GM23248 (cell line): ENCODE results near the gene OR2K2. TPM values are rescaled to one million over a fixed set of nuclear protein-coding genes. Genes with fewer than 3 reads are reported as not detected.
A peak's percentile ranks its signal among the peaks of the same experiment; 100 is the strongest.

Experiments
- DNase-seq: peaks from one replicate; pipeline ENCODE4 v3.0.0-alpha.2; 2015
- H2AFZ ChIP-seq: fragments of 200-600 bp; sonication (generic); 2 replicates; pipeline ENCODE4 v1.6.1; 2016; ENCODE audit warnings: antibody characterized with exemption
- H3F3A ChIP-seq: fragments of 200-600 bp; sonication (generic); 2 replicates; pipeline ENCODE4 v1.6.1; 2016; ENCODE audit warnings: mild to moderate bottlenecking, antibody characterized with exemption, mixed run types; ENCODE audit not compliant: insufficient read depth
- H3K27ac ChIP-seq: fragments of 200-600 bp; sonication (generic); 2 replicates; pipeline ENCODE4 v1.5.1; 2016; ENCODE audit warnings: mild to moderate bottlenecking
- H3K27me3 ChIP-seq: fragments of 200-600 bp; sonication (generic); replicated peaks from 2 replicates; pipeline ENCODE4 v1.6.1; 2016; ENCODE audit warnings: mild to moderate bottlenecking; ENCODE audit not compliant: insufficient read depth
- H3K36me3 ChIP-seq: fragments of 200-600 bp; sonication (generic); 2 replicates; pipeline ENCODE4 v1.6.1; 2016; ENCODE audit warnings: low read depth, mild to moderate bottlenecking
- H3K4me1 ChIP-seq: fragments of 200-600 bp; sonication (generic); 2 replicates; pipeline ENCODE4 v1.6.1; 2016; ENCODE audit warnings: mild to moderate bottlenecking; ENCODE audit not compliant: insufficient read depth
- H3K4me2 ChIP-seq: fragments of 200-600 bp; sonication (generic); one replicate; pipeline ENCODE4 v1.6.1; 2016; ENCODE audit warnings: mild to moderate bottlenecking; ENCODE audit not compliant: unreplicated experiment
- H3K4me3 ChIP-seq: fragments of 200-600 bp; sonication (generic); 2 replicates; pipeline ENCODE4 v1.5.1; 2016; ENCODE audit warnings: mild to moderate bottlenecking
- H3K79me2 ChIP-seq: fragments of 200-600 bp; sonication (generic); 2 replicates; pipeline ENCODE4 v1.6.1; 2016; ENCODE audit warnings: mild to moderate bottlenecking; ENCODE audit not compliant: insufficient read depth
- H3K9ac ChIP-seq: fragments of 200-600 bp; sonication (generic); 2 replicates; pipeline ENCODE4 v1.6.1; 2016; ENCODE audit warnings: mild to moderate bottlenecking
- H3K9me2 ChIP-seq: fragments of 200-600 bp; sonication (generic); 2 replicates; pipeline ENCODE4 v1.6.1; 2016; ENCODE audit warnings: mixed run types, mild to moderate bottlenecking, moderate library complexity; ENCODE audit not compliant: insufficient read depth
- H3K9me3 ChIP-seq: fragments of 200-600 bp; sonication (generic); one replicate; pipeline ENCODE4 v1.6.1; 2017; ENCODE audit warnings: low read depth
- H4K20me1 ChIP-seq: fragments of 200-600 bp; sonication (generic); 2 replicates; pipeline ENCODE4 v1.6.0; 2016; ENCODE audit not compliant: insufficient read depth
- EZH2 ChIP-seq: fragments of 200-600 bp; sonication (generic); IDR thresholded peaks from 2 replicates; pipeline ENCODE4 v1.6.1; 2018; ENCODE audit warnings: antibody characterized with exemption, mild to moderate bottlenecking; ENCODE audit not compliant: insufficient read depth, poor library complexity, severe bottlenecking
- EZH2phosphoT487 ChIP-seq: fragments of 200-600 bp; sonication (generic); IDR thresholded peaks from 2 replicates; pipeline ENCODE4 v1.6.1; 2018; ENCODE audit warnings: antibody characterized with exemption, moderate library complexity, mild to moderate bottlenecking, low read depth; ENCODE audit not compliant: insufficient read depth
- WGBS, 2 experiments: methylation state at CpG; one replicate each; pipeline ENCODE4 v1.1.6; 2015 to 2017; ENCODE audit warnings: low lambda C conversion rate in 2 of 2, low coverage in 1 of 2; ENCODE audit errors: missing lambda C conversion rate in 2 of 2; 5-methylcytosine and 5-hydroxymethylcytosine counted together
- in situ Hi-C: fragments of 300-500 bp; cut with MboI; formaldehyde crosslinking; loops from 2 replicates; pipeline ENCODE4 v1.15.0; 2020
- polyA plus RNA-seq: library from polyadenylated mRNA; unstranded; fragments of >200 nt; fragmentation: Nextera tagmentation; extraction: Ambion mirVana; gene quantifications from 2 replicates; pipeline ENCODE4 v1.2.1, GENCODE V29; 2016
- total RNA-seq: library from RNA; depleted of rRNA; stranded (reverse); fragments of >200 nt; shearing (Covaris generic); gene quantifications from 2 replicates; pipeline ENCODE4 v1.2.3, GENCODE V29; 2014

OR2K2 gene
- total and polyA plus RNA-seq, 2 experiments from 2014 or later: not detected

- H3K9me3 ChIP-seq: no peaks in the 10 kb centered on the region
- H3K9me2 ChIP-seq: no peaks in the 10 kb centered on the region
- in situ Hi-C loops: loop anchor here (10.0 kb wide), 1 partner anchor 242 kb away; no protein-coding TSS in a partner anchor
- H3K4me3 ChIP-seq: no peak overlapping the region
- no peak overlapping the region for H3K27ac ChIP-seq
- no peaks in the 10 kb centered on the region for H4K20me1 ChIP-seq
- DNase-seq: no peak
- no peak overlapping the region for H2AFZ ChIP-seq
- H3K36me3 ChIP-seq: no peaks in the 10 kb centered on the region
- no peak for TF ChIP-seq EZH2
- TF ChIP-seq EZH2phosphoT487: no peak
- H3K4me1 ChIP-seq: peaks cover 29% of the 10 kb centered on the region
- H3K27me3 ChIP-seq: no peaks in the 10 kb centered on the region
- H3K4me2 ChIP-seq: no peak overlapping the region
- no peaks in the 10 kb centered on the region for H3K79me2 ChIP-seq
- peaks cover 16% of the 10 kb centered on the region; the same call in 1 of the 2 replicates for H3F3A ChIP-seq
- no peak overlapping the region for H3K9ac ChIP-seq
- WGBS, 2 experiments: 91 to 96% methylated on average over 2 of the region's 2 CpGs
Measured at GRCh38 chr9:111297066-111297824, 32.8 kb downstream of the OR2K2 start.

GRCh38 chr9:111294691-111295451, 35.2 kb downstream of the OR2K2 start:
- H3K27ac ChIP-seq: no peak overlapping the region
- H3K36me3 ChIP-seq: no peaks in the 10 kb centered on the region
- H3K4me2 ChIP-seq: no peak overlapping the region
- no peak overlapping the region for H2AFZ ChIP-seq
- no peak for DNase-seq
- peaks cover 8% of the 10 kb centered on the region; the same call in 1 of the 2 replicates for H3F3A ChIP-seq
- in situ Hi-C loops: loop anchor here (10.0 kb wide), 1 partner anchor 240 kb away; no protein-coding TSS in a partner anchor
- H3K9ac ChIP-seq: no peak overlapping the region
- TF ChIP-seq EZH2phosphoT487 (no peak), EZH2 (no peak)
- H4K20me1 ChIP-seq: no peaks in the 10 kb centered on the region
- peaks cover 13% of the 10 kb centered on the region for H3K4me1 ChIP-seq
- no peaks in the 10 kb centered on the region for H3K9me3 ChIP-seq
- no peaks in the 10 kb centered on the region for H3K27me3 ChIP-seq
- H3K9me2 ChIP-seq: no peaks in the 10 kb centered on the region
- WGBS, 2 experiments: 99% methylated on average over 2 of the region's 2 CpGs
- no peak overlapping the region for H3K4me3 ChIP-seq
- H3K79me2 ChIP-seq: no peaks in the 10 kb centered on the region

GRCh38 chr9:111287127-111287526, 42.9 kb downstream of the OR2K2 start:
- WGBS, 2 experiments: 20 to 35% methylated on average over 2 of the region's 2 CpGs
- Histone ChIP-seq H3K79me2 (no peaks in the 10 kb centered on the region), H4K20me1 (no peaks in the 10 kb centered on the region), H3K27ac (no peak overlapping the region), H3K27me3 (no peaks in the 10 kb centered on the region), H3K4me2 (peak overlapping the region; percentile 58), H3K9ac (no peak overlapping the region), H3F3A (peaks cover 21% of the 10 kb centered on the region), H3K4me1 (peaks cover 28% of the 10 kb centered on the region), H3K9me3 (no peaks in the 10 kb centered on the region), H3K4me3 (no peak overlapping the region), H3K36me3 (no peaks in the 10 kb centered on the region), H3K9me2 (no peaks in the 10 kb centered on the region), H2AFZ (no peak overlapping the region)
- DNase-seq: peak; percentile 86
- no peak for TF ChIP-seq EZH2phosphoT487
- no peak for TF ChIP-seq EZH2
- in situ Hi-C loops: no loop called here

GRCh38 chr9:111284703-111285102, 45.3 kb downstream of the OR2K2 start:
- WGBS, 2 experiments: 92 to 96% methylated on average over 4 of the region's 4 CpGs
- Histone ChIP-seq H3K4me1 (peaks cover 28% of the 10 kb centered on the region), H3K79me2 (no peaks in the 10 kb centered on the region), H2AFZ (no peak overlapping the region), H3K9ac (no peak overlapping the region), H3K27me3 (no peaks in the 10 kb centered on the region), H3F3A (peaks cover 21% of the 10 kb centered on the region), H3K9me2 (no peaks in the 10 kb centered on the region), H3K27ac (no peak overlapping the region), H3K4me2 (no peak overlapping the region), H3K36me3 (no peaks in the 10 kb centered on the region), H4K20me1 (no peaks in the 10 kb centered on the region), H3K9me3 (no peaks in the 10 kb centered on the region), H3K4me3 (no peak overlapping the region)
- TF ChIP-seq EZH2phosphoT487: no peak
- no peak for TF ChIP-seq EZH2
- in situ Hi-C loops: no loop called here
- no peak for DNase-seq
